IPS DF 6.9 (cell line): Measurements from ENCODE around the gene MYBPHL.
"Not testable (repeated sequence)": the region's sequence is repeated elsewhere in the genome, so short reads cannot be mapped to it uniquely, and the experiment has no call there.

Experiments used
- DNase-seq: peaks from one replicate; pipeline ENCODE4 v3.0.0-alpha.2; 2013; ENCODE audit warnings: low read depth, low spot score
- H3K27ac ChIP-seq: one replicate; pipeline ENCODE4 v1.5.1; 2013; ENCODE audit warnings: low read length, control low read depth
- H3K27me3 ChIP-seq: 2 replicates; pipeline ENCODE4 v1.6.1; 2013; ENCODE audit warnings: mild to moderate bottlenecking, low read length; ENCODE audit not compliant: control insufficient read depth, insufficient read depth
- H3K36me3 ChIP-seq: 2 replicates; pipeline ENCODE4 v1.6.1; 2013; ENCODE audit warnings: low read length; ENCODE audit not compliant: control insufficient read depth, insufficient read depth
- H3K4me1 ChIP-seq: 2 replicates; pipeline ENCODE4 v1.6.1; 2013; ENCODE audit warnings: low read length; ENCODE audit not compliant: control insufficient read depth, insufficient read depth
- H3K4me3 ChIP-seq: 2 replicates; pipeline ENCODE4 v1.5.1; 2013; ENCODE audit warnings: mild to moderate bottlenecking, low read length
- H3K9me3 ChIP-seq: 2 replicates; pipeline ENCODE4 v1.6.1; 2013; ENCODE audit warnings: low read length, inconsistent platforms; ENCODE audit not compliant: control insufficient read depth, insufficient read depth
- WGBS: extraction: QIAGEN DNeasy Blood & Tissue Kit; methylation state at CpG from one replicate; pipeline ENCODE4 v1.1.7; 2013; ENCODE audit warnings: mixed read lengths, missing lambda C conversion rate; ENCODE audit not compliant: insufficient read length, insufficient coverage; 5-methylcytosine and 5-hydroxymethylcytosine counted together

MYBPHL gene

DNA sequence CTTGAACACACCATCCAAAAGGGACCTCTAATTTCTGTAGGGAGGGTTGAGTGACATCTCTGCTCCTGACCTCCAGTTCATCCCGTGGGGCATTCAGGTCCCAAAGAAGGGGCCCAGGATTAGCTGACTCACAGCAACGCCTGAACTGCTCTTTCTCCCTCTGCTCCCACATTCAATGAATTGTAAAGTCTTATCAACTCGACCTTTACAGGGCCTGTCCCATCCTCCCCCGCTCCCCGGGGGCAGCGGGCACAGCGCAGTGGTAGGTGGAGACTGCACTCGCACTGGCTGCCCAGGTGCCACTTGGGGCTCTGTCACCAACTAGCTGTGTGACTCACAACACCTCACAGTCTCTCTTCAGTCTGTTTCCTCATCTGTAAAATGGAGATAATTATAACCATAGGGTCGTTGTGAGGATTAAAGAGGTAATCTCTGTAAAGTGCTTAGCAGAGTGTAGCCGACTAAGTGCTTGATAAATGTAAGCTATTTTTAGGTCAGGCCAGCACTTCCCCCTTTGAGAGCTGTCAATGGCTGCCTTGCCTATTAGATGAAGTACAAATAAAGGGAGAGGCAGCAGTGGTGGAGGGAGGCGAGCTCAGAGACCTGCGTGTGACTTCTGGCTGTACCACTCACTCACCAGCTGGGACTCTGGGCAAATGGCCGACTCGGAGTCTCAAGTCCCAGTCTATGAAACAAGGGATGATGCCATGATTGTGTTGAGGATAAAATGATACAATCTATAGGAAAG is 637 bp upstream of the MYBPHL start:
- no CpG with 5 or more reads among the region's 14 CpGs for WGBS
- H3K27me3 ChIP-seq, result no peaks in the 10 kb centered on the region
- H3K4me1 ChIP-seq, result peaks cover 2% of the 10 kb centered on the region
- no peaks in the 10 kb centered on the region for H3K36me3 ChIP-seq
- no peaks in the 10 kb centered on the region for H3K9me3 ChIP-seq
- H3K4me3 ChIP-seq, result no peak overlapping the region
- H3K27ac ChIP-seq, result no peak overlapping the region
- no peak for DNase-seq

DNA sequence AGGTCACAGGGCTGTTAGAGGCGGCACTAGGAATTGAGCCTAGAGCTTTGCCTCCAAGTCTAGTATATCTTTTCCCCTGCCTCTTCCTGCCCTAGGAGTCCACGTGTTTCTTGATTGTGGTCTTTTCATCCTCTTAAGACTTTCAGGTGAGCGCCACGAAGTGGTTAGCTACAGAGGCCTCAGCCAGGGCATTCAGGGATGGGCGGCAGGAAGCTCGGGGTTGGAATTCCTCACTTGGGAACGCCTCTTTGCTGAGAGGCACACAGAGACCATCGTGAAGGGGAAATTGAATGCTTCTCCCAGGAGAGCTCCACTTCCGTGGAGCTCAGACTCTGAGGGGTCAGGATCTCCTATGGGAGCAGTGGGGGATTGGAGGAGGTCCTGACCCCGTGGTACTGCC is 820 bp downstream of the MYBPHL start:
- H3K9me3 ChIP-seq, DNase-seq, H3K4me3 ChIP-seq, H3K4me1 ChIP-seq, H3K27ac ChIP-seq, H3K36me3 ChIP-seq, H3K27me3 ChIP-seq: not testable (repeated sequence)
- no CpG with 5 or more reads among the region's 10 CpGs for WGBS

DNA sequence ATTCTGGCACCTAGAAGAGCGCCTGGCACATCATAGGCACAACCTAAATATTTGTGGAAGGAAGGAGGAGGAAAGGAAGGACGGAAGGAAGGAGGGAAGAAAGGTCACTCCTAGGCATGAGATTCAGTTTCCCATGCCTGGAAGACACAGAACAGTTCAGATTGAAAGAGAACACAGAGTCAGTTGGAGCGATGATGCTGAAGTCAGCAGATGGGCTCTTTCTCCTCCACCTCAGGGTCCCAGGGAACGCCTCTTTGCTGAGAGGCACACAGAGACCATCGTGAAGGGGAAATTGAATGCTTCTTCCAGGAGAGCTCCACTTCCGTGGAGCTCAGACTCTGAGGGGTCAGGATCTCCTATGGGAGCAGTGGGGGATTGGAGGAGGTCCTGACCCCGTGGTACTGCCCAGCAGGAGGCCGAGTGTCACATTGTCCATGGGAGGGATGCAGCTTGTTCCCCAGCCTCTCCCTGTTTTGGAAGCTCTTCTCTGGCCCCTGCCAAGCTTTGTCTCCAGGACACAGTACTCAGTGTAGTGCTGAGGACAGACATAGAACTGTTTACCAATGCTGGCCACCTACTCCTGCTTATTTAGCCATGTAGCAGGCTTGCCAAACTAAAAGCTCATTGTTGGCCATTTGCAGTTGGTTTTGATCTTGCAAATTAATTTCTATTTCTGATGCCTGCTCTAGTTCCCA is 2.4 kb downstream of the MYBPHL start:
- no peak for DNase-seq
- no peaks in the 10 kb centered on the region for H3K9me3 ChIP-seq
- H3K27me3 ChIP-seq, result no peaks in the 10 kb centered on the region
- no peak overlapping the region for H3K4me3 ChIP-seq
- no CpG with 5 or more reads among the region's 8 CpGs for WGBS
- H3K27ac ChIP-seq, result no peak overlapping the region
- peaks cover 4% of the 10 kb centered on the region for H3K4me1 ChIP-seq
- H3K36me3 ChIP-seq, result no peaks in the 10 kb centered on the region

DNA sequence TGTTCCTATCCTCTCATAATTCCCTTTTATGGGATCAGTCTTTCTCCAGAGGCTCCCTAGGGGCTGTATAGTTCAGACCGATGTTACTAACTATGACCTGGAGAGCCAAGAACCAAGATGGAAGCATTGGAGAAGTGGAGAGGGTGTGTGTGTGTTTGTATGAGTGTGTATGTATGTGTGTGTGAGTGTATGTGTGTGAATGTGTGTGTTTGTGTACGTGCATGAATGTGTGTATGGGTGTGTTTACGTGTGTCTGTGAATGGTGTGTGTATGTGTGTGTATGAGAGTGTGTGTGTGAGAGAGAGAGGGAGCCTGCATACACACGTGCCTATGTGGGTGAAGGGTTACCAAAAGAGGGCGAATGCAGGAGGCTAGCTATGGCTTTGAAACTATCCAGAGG is 4.9 kb downstream of the MYBPHL start:
- peaks cover 2% of the 10 kb centered on the region for H3K4me1 ChIP-seq
- H3K9me3 ChIP-seq, result no peaks in the 10 kb centered on the region
- H3K4me3 ChIP-seq, result no peak overlapping the region
- no peak overlapping the region for H3K27ac ChIP-seq
- no peaks in the 10 kb centered on the region for H3K27me3 ChIP-seq
- WGBS, result 100% methylated on average over 2 of the region's 5 CpGs
- H3K36me3 ChIP-seq, result no peaks in the 10 kb centered on the region
- no peak for DNase-seq

DNA sequence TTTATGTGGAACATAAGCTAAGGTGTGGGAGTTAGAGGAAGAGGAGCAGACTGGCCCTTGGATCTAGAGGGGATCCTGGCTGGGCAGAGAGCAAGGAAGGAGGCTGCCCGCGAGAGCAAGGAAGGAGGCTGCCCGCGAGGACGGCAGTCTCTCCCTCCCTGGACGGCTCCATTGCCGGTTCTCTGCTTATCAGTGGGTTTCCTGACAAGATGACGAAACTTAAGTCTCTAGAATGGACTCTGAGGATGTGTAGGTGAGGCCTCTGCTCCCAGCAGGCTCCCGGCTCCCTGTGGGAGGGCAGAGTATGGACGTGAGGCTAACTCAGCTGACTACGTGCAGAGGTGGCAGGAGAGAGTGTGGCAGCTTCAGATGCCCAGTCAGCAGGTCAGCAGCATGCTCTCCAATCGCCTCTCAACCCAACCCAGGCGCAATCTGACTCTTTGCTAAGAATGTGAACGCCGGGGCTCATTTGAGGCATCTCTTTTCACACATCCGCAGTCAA is 6.1 kb downstream of the MYBPHL start:
- no peak for DNase-seq
- H3K4me3 ChIP-seq, result no peak overlapping the region
- H3K36me3 ChIP-seq, result no peaks in the 10 kb centered on the region
- H3K27me3 ChIP-seq, result no peaks in the 10 kb centered on the region
- H3K9me3 ChIP-seq, result no peaks in the 10 kb centered on the region
- H3K4me1 ChIP-seq, result peaks cover 2% of the 10 kb centered on the region; the same call in 1 of the 2 replicates
- no peak overlapping the region for H3K27ac ChIP-seq
- WGBS, result no CpG with 5 or more reads among the region's 16 CpGs

DNA sequence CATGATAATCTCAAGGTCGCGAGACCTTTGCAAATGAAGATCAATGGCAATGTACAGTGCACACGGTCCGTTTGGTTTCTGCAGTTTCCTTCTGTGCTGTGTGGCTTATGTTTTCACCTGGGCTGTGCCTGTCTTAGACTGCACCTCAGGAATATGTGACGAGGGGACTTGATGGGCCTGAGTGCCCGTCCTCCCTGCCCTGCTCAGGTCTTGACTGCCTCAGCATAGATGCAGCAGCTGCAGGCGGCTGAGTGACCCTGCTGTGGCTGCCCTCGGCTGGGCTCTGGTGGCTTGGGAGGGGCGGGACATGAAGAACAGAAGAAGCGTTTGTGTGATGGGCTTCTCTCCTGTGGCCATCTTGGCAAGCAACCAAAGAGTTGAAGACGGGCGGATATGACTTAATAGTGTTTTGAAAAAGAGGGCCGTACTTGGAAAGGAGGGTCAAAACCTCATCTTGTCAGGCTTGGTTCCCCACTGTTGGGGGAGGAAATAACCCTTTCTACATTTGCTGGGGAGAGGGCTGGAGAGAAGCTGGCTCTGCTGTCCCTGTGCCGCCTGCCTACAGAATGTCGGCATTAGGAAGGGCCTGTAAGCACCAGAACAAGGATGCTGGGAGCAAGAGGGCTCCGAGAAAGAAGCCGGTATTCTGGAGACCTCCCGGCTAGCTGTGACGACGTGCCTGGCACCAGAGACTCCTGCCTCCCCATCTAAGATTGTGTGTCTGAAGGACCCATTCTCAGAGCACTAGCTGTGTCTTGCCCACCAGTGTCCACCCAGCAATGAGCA is 7.1 kb downstream of the MYBPHL start:
- no peaks in the 10 kb centered on the region for H3K27me3 ChIP-seq
- H3K36me3 ChIP-seq, result no peaks in the 10 kb centered on the region
- no peak for DNase-seq
- H3K4me1 ChIP-seq, result peaks cover 2% of the 10 kb centered on the region; the same call in 1 of the 2 replicates
- no peaks in the 10 kb centered on the region for H3K9me3 ChIP-seq
- no peak overlapping the region for H3K27ac ChIP-seq
- WGBS, result no CpG with 5 or more reads among the region's 20 CpGs
- no peak overlapping the region for H3K4me3 ChIP-seq

DNA sequence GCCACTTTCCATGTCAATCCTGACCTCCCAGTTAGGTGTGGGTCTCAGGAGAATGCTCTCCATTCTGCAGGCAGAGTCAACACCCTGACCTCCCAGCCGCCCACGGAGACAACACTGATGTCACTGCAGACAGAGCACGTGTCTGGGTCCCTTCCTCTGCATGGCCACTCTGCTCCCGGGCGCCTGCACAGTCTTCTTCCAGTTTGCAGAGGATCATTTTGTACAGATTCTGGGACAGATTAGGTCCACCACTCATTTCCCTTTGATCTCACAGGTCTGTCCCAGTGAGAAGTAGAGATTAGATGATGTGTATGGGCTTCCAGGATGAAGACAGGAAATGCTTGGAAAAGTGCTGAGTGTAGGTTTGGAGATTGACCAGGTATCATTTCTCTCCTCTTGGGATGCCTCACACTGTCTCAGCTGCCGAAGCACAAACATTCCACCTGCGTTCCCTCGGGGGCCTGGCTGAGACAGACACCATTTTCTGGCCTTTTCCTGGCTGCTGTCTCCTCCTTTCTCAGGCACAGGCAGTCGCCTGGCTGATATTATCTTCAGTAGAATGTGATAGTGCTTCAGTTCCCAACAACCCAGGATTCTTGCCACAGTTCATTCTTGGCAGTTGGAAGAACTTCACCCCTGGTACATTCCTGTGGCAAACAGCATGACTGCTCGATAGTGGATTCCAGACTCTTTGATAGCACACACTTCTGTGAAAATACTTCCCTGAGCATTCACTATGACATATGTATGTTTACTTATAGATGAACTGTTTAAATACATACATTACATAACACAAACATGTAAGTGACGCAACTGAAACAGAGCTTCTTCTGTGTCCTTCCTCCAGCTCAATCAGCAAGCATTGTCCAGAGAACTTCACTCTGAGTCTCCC is 7.9 kb downstream of the MYBPHL start:
- H3K4me1 ChIP-seq, result peaks cover 2% of the 10 kb centered on the region; the same call in 1 of the 2 replicates
- no peaks in the 10 kb centered on the region for H3K27me3 ChIP-seq
- no CpG with 5 or more reads among the region's 11 CpGs for WGBS
- no peak overlapping the region for H3K4me3 ChIP-seq
- H3K9me3 ChIP-seq, result no peaks in the 10 kb centered on the region
- DNase-seq, result no peak
- H3K27ac ChIP-seq, result no peak overlapping the region
- H3K36me3 ChIP-seq, result no peaks in the 10 kb centered on the region

DNA sequence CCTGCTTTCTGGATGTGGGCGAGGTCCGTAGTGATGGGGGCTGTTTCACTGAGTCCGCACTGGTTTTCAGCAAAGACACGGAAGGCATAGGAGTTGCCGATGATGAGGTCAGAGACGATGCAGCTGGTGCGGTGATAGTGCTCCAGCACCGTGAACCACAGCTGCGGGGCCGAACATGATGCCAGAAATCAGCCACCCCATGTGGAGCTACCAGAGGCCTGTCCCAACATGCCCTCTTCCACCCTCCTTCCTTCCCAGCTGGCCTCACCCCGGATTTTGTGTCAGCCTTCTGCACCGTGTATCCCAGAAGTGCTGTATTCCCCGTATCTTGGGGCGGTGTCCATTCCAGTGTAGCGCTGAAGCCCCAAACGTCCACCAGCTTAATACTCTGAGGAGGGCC is 10.0 kb downstream of the MYBPHL start:
- H3K27ac ChIP-seq, result no peak overlapping the region
- no CpG with 5 or more reads among the region's 16 CpGs for WGBS

DNA sequence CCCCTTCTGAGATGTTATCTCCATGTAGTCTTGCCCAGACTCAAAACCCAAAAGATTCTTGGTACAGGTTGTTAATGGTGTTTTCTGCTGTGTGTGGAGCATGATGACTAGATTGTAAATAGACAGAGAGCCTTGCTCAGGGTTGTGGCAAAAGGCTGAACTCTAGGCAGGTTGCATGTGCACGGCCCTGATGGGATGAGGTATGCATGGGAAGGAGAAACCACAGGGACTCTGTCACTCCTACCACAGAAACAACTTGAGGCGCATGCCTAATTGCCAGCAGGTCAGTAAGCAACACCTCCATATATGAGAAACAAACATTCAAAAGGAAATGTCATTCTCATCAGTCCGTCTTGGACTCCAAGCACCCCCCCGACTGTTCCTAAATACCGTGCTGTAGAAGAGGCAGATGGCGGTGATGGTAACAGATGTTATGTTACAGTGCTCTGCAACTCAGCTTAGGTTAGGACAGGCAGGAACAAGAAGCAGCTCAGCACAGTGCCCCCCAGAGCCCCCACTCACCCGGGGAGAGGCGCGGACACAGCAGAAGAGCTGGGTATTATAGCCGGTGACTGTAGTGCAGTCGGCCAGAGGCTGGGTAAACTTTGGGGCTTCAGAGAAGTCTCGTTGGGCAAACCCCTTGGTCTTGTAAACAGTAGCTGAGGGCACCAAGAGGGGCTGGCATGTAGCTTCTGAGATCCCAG is 10.9 kb downstream of the MYBPHL start:
- DNase-seq, result no peak
- no peak overlapping the region for H3K4me3 ChIP-seq
- H3K27ac ChIP-seq, result no peak overlapping the region
- H3K27me3 ChIP-seq, result no peaks in the 10 kb centered on the region
- H3K36me3 ChIP-seq, result no peaks in the 10 kb centered on the region
- H3K9me3 ChIP-seq, result no peaks in the 10 kb centered on the region
- WGBS, result no CpG with 5 or more reads among the region's 12 CpGs
- H3K4me1 ChIP-seq, result peaks cover 2% of the 10 kb centered on the region; the same call in 1 of the 2 replicates

More for the DNA sequence above, 10.0 kb downstream of the MYBPHL start:
- no peak overlapping the region for H3K4me3 ChIP-seq
- H3K36me3 ChIP-seq, result no peaks in the 10 kb centered on the region
- H3K9me3 ChIP-seq, result no peaks in the 10 kb centered on the region
- H3K4me1 ChIP-seq, result peaks cover 2% of the 10 kb centered on the region; the same call in 1 of the 2 replicates
- H3K27me3 ChIP-seq, result no peaks in the 10 kb centered on the region
- no peak for DNase-seq
